ENCODE data around the gene SIRT7. TPM values are rescaled to one million over a fixed set of nuclear protein-coding genes. Genes with fewer than 3 reads are reported as not detected.

SIRT7 gene
- total RNA-seq, 1 experiment from 2014 or later, result 24.7 TPM

- no peak for DNase-seq (ENCODE audit: low read depth, low spot score)
- in situ Hi-C loops (cut with HindIII; ENCODE audit: low pct_unique_long_range_greater_than_20kb, low sequenced_read_pairs), result no loop called here
Observed at GRCh38 chr17:81913394-81914102, 4.4 kb downstream of the SIRT7 start.

GRCh38 chr17:81912441-81913309 is 5.3 kb downstream of the SIRT7 start:
- DNase-seq (ENCODE audit: low read depth, low spot score), result no peak
- in situ Hi-C loops (cut with HindIII; ENCODE audit: low pct_unique_long_range_greater_than_20kb, low sequenced_read_pairs), result no loop called here

- in situ Hi-C loops (cut with HindIII; ENCODE audit: low pct_unique_long_range_greater_than_20kb, low sequenced_read_pairs), result no loop called here
- no peak for DNase-seq (ENCODE audit: low read depth, low spot score)
Observed at GRCh38 chr17:81911969-81912368, 6.0 kb downstream of the SIRT7 start.

GRCh38 chr17:81911277-81911961 is 6.6 kb downstream of the SIRT7 start, which contains the start of gene PCYT2:
PCYT2 (minus strand) TSS chr17:81911399; CDS start chr17:81911355, 44 bp downstream.
- in situ Hi-C loops (cut with HindIII; ENCODE audit: low pct_unique_long_range_greater_than_20kb, low sequenced_read_pairs), result no loop called here

GRCh38 chr17:81910840-81911276 is 7.1 kb downstream of the SIRT7 start:
- in situ Hi-C loops (cut with HindIII; ENCODE audit: low pct_unique_long_range_greater_than_20kb, low sequenced_read_pairs), result no loop called here
- no peak for DNase-seq (ENCODE audit: low read depth, low spot score)

More at GRCh38 chr17:81911277-81911961, 6.6 kb downstream of the SIRT7 start, which contains the start of gene PCYT2:
- peak; percentile 96 for DNase-seq (ENCODE audit: low read depth, low spot score)

GRCh38 chr17:81909966-81910839 is 7.8 kb downstream of the SIRT7 start:
- DNase-seq (ENCODE audit: low read depth, low spot score), result no peak
- in situ Hi-C loops (cut with HindIII; ENCODE audit: low pct_unique_long_range_greater_than_20kb, low sequenced_read_pairs), result no loop called here

GRCh38 chr17:81909231-81909630 is 8.7 kb downstream of the SIRT7 start:
- no peak for DNase-seq (ENCODE audit: low read depth, low spot score)
- in situ Hi-C loops (cut with HindIII; ENCODE audit: low pct_unique_long_range_greater_than_20kb, low sequenced_read_pairs), result no loop called here

- in situ Hi-C loops (cut with HindIII; ENCODE audit: low pct_unique_long_range_greater_than_20kb, low sequenced_read_pairs), result no loop called here
- no peak for DNase-seq (ENCODE audit: low read depth, low spot score)
Observed at GRCh38 chr17:81908793-81909192, 9.2 kb downstream of the SIRT7 start.

GRCh38 chr17:81907219-81908145 is 10.5 kb downstream of the SIRT7 start:
- in situ Hi-C loops (cut with HindIII; ENCODE audit: low pct_unique_long_range_greater_than_20kb, low sequenced_read_pairs), result no loop called here
- DNase-seq (ENCODE audit: low read depth, low spot score), result no peak

- no peak for DNase-seq (ENCODE audit: low read depth, low spot score)
- in situ Hi-C loops (cut with HindIII; ENCODE audit: low pct_unique_long_range_greater_than_20kb, low sequenced_read_pairs), result no loop called here
Observed at GRCh38 chr17:81906476-81907218, 11.3 kb downstream of the SIRT7 start.

GRCh38 chr17:81905993-81906392 is 12.0 kb downstream of the SIRT7 start:
- DNase-seq (ENCODE audit: low read depth, low spot score), result no peak
- in situ Hi-C loops (cut with HindIII; ENCODE audit: low pct_unique_long_range_greater_than_20kb, low sequenced_read_pairs), result no loop called here

- no peak for DNase-seq (ENCODE audit: low read depth, low spot score)
- in situ Hi-C loops (cut with HindIII; ENCODE audit: low pct_unique_long_range_greater_than_20kb, low sequenced_read_pairs), result no loop called here
Observed at GRCh38 chr17:81905424-81905875, 12.5 kb downstream of the SIRT7 start.

GRCh38 chr17:81904600-81905423 is 13.2 kb downstream of the SIRT7 start:
- DNase-seq (ENCODE audit: low read depth, low spot score), result no peak
- in situ Hi-C loops (cut with HindIII; ENCODE audit: low pct_unique_long_range_greater_than_20kb, low sequenced_read_pairs), result no loop called here

GRCh38 chr17:81903896-81904599 is 13.9 kb downstream of the SIRT7 start:
- in situ Hi-C loops (cut with HindIII; ENCODE audit: low pct_unique_long_range_greater_than_20kb, low sequenced_read_pairs), result no loop called here
- no peak for DNase-seq (ENCODE audit: low read depth, low spot score)

All from SK-MEL-5 (cell line).